KOPT-K1 (cell line): ENCODE measurements around the gene ARF3.
A peak's percentile ranks its signal among the peaks of the same experiment; 100 is the strongest.

Experiments
- H3K27ac ChIP-seq: fragments of 200-600 bp; sonication (generic); 2 replicates; pipeline ENCODE4 v1.5.1; 2016; ENCODE audit warnings: antibody characterized with exemption, mild to moderate bottlenecking, low read depth, low read length; ENCODE audit not compliant: poor library complexity, severe bottlenecking
- H3K36me3 ChIP-seq: fragments of 200-600 bp; sonication (generic); 2 replicates; pipeline ENCODE4 v1.5.1; 2017; ENCODE audit warnings: antibody characterized with exemption, mild to moderate bottlenecking, low read length, moderate library complexity; ENCODE audit not compliant: insufficient read depth
- H3K9me3 ChIP-seq: fragments of 200-600 bp; sonication (generic); 2 replicates; pipeline ENCODE4 v1.5.1; 2017; ENCODE audit warnings: antibody characterized with exemption, low read length, mild to moderate bottlenecking; ENCODE audit not compliant: insufficient read depth, poor library complexity, severe bottlenecking

The ARF3 gene

DNA sequence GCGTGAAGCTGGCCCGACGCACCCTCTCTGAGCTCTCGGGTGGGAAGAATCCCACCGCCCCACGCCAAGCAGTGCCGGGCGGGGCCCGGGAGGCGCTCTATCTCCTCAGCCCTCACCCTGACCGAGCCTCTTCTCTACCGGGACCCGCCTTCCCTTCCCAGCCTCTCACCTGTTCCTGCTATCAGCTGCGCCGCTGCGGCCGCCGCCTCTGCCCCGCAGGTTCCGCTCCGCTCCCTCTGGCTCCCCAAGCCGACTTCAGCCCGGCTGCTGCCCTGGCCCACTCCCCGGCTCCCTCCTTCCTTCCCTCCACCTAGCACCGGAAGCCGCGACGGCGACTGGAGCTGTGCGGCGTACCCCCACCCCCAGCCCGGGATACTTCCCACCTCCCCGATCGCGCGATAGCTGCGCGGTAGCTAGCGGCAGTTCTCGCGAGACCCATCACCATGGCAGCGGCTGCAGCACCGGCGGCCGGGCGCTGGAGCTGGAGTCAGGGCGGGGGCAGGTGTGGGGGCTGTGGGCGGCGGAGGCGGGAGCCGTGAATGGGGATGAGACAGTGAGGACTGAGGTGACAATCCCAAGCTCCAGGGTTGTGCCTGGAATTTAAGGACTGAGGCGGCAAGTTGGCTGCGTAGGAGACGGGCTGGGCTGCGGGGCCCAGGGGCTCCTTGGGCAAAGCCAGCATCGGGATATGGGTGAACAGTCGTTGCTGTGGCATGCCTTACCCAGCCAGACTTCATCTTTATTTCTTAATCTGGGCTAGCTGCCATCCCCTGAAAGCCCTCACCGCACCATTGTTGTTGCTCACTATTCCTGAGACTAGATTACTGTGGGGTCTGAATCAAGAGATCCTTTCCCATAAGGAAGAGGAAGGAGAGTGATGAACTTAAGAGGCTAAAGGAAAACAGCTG is at the start of gene ARF3:
Gene ARF3 (minus strand): TSS at position 347 of the 908 bp plus-strand sequence. CDS start 16,392 bp downstream, outside the sequence.
- peak within 1 kb of the TSS; percentile 85 for H3K27ac ChIP-seq

DNA sequence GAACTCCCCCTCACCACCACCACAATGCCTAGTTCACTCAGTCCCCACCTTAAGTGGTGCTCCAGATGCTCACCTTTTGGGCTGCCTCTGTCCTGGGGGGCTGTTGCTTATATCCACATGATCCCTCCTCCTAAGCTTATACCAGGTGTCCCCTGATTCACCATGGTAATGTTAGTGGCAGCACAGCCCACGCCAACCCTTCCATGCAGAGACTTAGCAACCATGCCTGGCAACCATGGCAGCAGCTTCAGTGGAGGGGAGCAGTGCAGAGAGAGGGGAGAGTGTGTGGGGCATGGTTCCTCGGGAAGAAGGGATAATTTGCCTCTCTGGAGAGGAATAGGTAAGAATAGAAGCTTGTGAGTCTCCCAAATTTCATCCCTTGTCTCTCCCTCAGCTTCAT is 43.1 kb upstream of the ARF3 start:
- Histone ChIP-seq H3K9me3 (no peaks in the 10 kb centered on the region), H3K27ac (no peak overlapping the region), H3K36me3 (peaks cover 50% of the 10 kb centered on the region)

More for the DNA sequence above, at the start of gene ARF3:
- H3K9me3 ChIP-seq, result no peaks in the 10 kb centered on the region
- H3K36me3 ChIP-seq, result peaks cover 24% of the 10 kb centered on the region; the same call in 1 of the 2 replicates

DNA sequence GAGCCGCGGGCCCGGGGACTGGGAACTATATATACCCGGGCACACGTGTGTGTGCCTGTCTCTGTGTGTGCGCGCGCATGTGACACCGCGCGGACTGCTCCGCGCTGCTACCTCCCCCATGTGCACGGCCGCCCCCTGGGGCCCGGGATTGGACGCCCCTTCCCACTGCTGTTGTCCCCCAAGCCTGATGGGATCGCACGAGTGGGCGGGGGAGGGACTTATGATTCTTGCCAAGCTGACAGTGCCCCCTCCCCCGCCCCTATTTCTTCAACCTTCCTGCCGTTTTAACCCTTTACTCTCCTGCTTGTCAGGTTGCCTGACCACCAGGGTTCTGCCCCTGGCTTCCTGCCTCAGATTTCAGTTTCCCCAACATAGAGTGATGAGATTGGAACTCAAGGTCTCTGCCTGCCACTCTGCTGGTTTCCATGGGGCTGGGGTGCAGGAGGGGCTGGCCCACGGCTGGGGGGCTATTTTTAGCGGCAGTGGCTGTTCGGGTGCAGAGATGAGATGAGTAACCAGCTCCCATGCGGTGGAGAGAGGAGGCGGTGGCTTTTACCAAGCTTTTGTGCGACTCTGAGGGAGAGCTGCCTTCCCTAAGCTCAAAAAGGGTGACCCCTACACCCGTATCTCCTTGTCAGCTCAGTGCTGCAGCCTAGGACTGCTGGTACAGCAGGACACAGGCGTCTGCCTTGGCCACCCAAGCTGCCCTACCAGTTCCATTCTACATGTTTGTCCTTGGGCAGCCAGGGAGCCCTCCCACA is 42.3 kb upstream of the ARF3 start, which contains the start of gene DDN:
Gene DDN (minus strand): TSS at position 5 of the 761 bp plus-strand sequence. CDS start 88 bp downstream, outside the sequence.
- H3K9me3 ChIP-seq, result no peaks in the 10 kb centered on the region
- H3K27ac ChIP-seq, result no peak within 1 kb of the TSS
- H3K36me3 ChIP-seq, result peaks cover 42% of the 10 kb centered on the region

DNA sequence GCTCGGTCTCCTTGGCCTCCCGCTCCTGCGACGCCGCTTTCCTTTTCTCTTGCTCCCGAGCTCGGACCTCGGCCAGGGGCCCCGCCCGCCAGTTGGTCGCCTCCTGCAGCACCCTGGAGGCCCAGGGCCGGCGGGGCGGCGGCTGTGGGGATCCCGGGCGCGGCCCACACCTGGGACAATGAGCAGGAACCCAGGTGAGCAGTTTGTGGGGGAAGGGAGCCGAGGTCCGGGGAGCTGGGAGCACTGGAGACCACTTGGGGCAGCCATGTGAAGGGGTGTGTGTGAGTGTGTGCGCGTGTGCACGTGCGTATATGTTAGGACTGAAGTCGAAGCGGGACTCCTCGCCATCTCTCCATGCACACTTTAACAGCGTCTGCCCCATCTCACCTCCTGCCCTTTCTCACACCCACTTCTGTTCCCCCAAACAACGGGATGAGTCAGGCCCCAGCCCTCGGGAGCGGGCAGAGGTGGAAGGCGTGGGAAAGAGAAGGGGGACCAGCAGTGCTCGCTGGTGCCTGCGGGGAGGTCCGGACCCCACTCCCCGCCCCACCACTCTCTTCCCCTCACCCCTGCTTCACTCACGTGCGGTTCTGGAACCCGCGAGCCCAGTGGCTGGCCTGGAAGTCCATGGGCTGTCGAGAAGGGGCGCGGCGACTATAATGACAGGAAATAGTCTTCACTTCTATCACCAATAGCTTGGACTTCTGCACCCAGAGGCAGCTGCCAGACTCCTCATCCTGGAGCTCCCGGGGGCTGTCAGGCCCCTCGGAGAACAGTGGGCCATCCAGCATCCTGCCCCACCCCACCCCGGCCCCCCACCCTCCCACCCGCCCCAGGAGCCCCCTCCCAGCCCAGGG is 41.4 kb upstream of the ARF3 start:
- Histone ChIP-seq H3K27ac (no peak overlapping the region), H3K36me3 (peaks cover 35% of the 10 kb centered on the region)

DNA sequence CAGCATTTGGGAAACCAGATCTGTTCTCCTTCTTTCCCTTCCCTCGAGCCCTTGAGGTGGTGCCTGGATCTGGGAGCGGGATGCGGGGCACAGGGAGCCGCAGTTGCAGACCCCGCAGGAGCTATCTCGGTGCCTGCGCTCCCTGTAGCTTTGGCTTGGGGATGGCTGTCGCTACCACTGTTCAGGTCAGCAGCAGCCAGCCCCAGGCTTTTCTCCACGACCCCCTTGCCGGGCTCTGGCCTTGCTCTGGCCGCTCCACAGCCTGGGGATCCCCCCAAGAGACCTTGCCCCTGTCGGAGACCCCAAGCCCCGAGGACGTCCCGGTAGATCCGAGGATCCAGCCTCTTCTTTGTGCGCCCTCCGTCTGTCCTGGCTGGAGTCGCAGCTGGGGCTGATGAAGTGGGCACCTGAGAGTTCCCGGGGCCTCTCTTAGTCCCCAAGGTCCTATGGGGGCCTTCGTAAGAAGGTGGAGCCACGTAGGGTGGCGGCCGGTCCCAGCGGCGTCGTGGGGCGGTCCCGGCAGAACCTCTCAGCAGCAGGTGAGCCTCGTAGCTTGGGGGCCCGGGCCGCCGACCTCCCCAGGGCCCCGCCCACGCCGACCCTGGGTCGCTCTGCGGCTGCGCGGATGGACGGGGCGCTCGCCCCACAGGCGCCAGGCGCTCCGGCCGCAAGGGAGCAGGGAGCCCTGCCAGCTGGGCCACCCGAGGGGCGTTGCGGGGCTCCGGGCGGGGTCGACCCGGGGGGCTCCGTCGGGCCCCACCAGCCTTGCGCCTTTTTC is 40.6 kb upstream of the ARF3 start:
- no peaks in the 10 kb centered on the region for H3K9me3 ChIP-seq
- peaks cover 27% of the 10 kb centered on the region for H3K36me3 ChIP-seq
- H3K27ac ChIP-seq, result no peak overlapping the region

More for the DNA sequence above, 41.4 kb upstream of the ARF3 start:
- H3K9me3 ChIP-seq, result no peaks in the 10 kb centered on the region

DNA sequence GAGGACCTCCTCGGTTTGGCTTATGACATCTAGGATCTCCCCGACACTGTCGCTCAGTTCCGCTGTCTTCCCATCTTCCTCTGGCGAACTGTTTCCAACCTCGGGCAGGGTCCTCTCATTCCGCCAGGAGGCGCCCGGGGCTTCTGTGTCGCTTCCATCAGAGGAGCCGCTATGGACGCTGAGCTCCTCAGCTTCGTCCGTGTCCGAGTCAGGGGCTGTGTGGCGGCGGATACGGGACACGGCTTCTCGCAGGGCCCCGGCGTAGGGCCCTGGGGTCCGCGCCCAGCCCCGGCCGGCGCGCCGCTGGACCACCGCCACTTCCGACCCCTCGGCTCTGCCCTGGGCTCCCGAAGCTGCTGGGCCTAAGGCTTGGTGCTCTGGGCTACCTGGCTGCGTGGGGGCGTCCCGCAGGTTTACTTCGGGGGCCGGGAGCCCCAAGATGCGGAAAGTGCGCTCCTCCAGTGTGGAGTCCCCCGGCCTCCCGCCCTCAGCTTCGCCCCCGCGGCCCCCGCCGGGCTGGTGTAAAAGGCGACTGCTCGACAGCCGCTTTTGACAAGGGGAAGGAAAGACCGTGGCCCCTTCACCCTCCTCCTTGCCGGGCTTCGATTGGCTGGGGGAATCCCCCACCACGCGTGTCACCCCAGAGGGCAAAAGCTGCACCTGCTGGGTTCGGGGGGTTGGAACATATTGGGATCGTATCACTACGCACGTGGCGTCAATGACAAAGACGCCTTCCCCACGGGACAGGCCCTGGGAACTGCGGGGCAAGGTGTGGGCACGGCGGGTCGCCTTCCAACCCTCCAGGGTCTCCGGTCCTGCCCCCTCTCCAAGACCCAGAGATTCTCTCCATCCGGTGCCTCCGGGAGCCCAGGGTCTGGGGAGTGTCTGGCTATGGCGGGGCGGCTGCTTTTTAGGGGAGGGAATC is 39.8 kb upstream of the ARF3 start:
- H3K36me3 ChIP-seq, result peaks cover 19% of the 10 kb centered on the region
- no peaks in the 10 kb centered on the region for H3K9me3 ChIP-seq
- no peak overlapping the region for H3K27ac ChIP-seq

DNA sequence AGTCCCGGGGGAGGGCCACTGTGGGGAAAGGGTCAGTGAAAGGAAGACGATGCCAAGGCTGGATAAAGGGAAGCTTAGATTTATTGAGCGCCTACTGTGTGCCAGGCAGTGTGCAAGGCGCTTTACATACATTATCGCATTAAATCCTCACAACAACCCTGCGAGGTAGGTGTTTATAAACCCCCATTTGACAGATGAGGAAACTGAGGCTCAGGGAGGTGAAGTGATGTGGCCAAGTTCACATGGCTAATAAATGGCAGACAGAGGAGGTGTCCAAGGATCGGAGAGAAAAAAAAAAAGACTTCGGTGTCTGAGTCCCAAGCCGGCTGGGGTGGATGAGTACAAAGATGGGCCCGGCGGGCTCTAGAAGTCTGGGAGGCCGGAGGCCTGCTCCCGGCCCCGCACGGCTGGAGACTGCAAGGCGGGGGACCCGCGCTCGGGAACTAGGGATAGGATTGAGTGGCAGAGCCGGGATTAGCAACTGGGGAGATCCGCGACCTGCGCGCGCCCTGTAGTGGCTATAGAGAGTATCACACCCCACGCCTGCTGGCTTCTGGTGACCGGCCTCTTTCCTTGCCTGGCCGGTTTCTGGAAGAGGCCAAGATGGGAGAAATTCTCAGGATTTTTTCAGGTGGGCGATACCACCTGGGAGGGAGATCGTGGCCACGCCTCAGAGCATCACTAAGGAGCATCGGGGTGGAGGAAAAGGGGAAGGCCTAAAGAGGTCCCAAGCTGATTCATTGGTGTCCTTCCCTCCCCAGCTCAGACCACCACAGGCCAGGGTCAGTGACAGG is 38.0 kb upstream of the ARF3 start:
- peaks cover 2% of the 10 kb centered on the region for H3K36me3 ChIP-seq
- no peaks in the 10 kb centered on the region for H3K9me3 ChIP-seq
- no peak overlapping the region for H3K27ac ChIP-seq

DNA sequence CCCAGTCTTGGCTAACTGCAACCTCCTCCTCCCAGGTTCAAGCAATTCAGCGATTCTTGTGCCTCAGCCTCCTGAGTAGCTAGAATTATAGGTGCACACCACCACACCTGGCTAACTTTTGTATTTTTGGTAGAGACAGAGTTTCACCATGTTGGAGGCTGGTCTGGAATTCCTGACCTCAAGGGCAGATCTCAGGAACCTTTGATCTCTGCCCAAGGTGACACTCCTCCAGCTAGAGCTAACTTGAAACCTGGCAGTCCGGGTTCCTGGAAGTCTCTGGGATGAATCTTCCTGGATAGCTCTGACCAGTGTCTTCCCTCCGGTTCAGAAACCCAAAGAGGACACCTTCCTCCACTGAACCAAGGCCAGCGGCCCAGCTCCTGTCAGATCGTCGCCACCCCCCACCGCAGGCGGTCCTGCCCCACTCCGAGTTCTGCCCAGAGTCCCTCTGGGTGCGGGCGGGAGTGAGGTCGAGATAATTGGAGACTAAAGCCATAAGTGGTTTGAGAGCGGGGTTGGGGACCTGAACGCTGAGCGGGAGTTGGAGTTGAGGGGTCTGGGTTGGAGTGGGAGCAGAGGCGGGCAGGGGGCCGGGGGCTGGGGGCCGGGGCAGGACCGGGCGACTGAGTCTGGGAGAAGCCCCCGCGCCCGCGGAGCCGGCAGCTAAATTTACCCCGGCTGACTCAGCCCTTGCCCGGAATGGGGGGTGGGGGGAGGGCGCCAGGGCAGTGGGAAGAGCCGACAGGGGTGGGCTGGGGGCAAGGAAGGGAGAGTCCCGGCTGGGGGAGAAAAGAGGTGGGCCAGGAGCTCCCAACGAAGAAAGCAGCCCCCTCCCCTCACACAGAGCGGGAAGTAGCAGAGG is 37.2 kb upstream of the ARF3 start:
- Histone ChIP-seq H3K36me3 (no peaks in the 10 kb centered on the region), H3K27ac (no peak overlapping the region), H3K9me3 (no peaks in the 10 kb centered on the region)

DNA sequence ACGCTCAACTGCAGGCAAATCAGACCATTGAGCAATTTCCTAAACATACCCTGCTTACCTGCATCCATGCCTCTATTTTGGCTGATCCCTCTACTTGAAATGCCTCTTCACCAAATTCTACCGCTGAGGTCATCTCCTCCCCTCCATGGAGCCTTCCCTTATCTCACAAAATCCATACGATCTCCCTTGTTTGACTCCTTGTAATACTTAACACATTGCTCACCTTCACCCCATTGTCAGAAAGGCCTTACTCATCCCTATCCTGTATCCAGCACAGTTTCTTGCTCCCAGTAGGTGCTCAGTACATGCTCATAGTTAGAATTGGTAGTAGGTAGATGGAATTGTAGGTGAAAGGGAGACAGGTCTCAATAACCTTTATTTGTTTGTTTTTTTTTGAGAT is 36.5 kb upstream of the ARF3 start:
- Histone ChIP-seq H3K27ac (no peak overlapping the region), H3K36me3 (no peaks in the 10 kb centered on the region), H3K9me3 (no peaks in the 10 kb centered on the region)

DNA sequence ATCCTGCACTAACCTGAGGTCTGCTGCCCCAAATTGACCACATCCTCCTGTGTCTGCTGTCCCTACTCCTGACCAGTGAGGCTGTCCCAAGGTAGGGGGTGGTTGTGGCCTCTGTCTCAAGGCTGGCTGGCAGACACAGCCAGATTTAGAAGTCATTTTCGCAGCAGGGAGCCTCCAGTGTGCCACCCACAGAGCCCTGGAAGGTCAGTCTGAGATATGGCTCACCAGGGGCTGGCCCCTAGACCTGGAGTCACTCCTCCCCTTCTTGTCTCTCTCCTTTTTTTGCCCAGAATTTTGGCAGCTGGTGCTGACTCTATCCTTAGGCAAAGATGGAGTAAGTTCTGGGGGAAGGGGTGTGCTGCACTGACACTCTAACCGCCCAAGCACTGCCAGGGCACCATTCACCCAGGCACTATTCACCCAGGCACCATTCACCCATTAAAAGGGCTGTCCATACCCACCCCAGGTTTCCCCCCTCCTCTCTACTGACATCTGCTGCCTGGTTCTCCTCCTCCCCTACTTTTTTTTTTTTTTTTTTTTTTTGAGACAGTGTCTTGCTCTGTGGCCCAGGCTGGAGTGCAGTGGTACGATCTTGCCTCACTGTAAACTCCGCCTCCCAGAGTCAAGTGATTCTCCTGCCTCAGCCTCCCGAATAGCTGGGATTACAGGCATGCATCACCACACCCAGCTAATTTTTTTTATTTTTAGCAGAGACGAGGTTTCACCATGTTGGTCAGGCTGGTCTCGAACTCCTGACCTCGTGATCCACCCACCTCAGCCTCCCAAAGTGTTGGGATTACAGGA is 34.2 kb upstream of the ARF3 start:
- H3K27ac ChIP-seq, result no peak overlapping the region
- H3K9me3 ChIP-seq, result no peaks in the 10 kb centered on the region
- no peaks in the 10 kb centered on the region for H3K36me3 ChIP-seq

DNA sequence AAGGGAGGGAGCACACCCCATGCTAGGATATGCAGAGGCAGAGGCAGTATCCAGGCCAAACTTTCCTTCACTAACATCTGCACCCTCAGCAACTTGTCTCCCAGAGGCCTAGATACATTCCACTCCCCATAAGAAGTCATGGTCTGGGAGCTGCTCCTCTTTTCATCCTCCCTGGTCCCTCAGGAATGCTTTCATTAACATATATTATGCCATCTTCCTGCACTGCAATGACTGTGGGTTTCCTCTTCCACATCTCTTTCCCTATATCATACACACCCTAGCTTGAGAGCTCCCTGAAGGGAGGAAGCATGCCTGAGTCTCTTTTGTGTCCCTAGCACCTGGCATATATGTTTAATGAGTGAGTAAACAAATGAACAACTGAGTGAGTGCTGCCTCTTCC is 33.3 kb upstream of the ARF3 start:
- Histone ChIP-seq H3K36me3 (no peaks in the 10 kb centered on the region), H3K9me3 (no peaks in the 10 kb centered on the region), H3K27ac (no peak overlapping the region)
